Upper lobe of left lung (tissue), 4 donors: ENCODE results near the gene SEPTIN8.

ENCODE experiments used
- EP300 ChIP-seq, 4 donors: sonication (generic); formaldehyde crosslinking; IDR thresholded peaks; one replicate each; pipeline ENCODE4 v1.5.1; 2017; ENCODE audit warnings: antibody characterized with exemption in 4 of 4, control low read depth in 2 of 4
- POLR2A ChIP-seq, 4 donors: fragments of 450-650 bp; IDR thresholded peaks; one replicate each; pipeline ENCODE4 v1.5.1; 2016 to 2017; ENCODE audit warnings: antibody characterized with exemption in 4 of 4, mild to moderate bottlenecking in 2 of 4
- TF ChIP-seq, protein P1 (sequence below), 6 experiments: fragments of 450-650 bp in 4 of 6; fragments of 200-600 bp in 2 of 6; sonication (generic) in 2 of 6; IDR thresholded peaks; one replicate each; pipeline ENCODE4 v1.5.1; 2016 to 2019; ENCODE audit warnings: antibody characterized with exemption in 6 of 6

DNA sequence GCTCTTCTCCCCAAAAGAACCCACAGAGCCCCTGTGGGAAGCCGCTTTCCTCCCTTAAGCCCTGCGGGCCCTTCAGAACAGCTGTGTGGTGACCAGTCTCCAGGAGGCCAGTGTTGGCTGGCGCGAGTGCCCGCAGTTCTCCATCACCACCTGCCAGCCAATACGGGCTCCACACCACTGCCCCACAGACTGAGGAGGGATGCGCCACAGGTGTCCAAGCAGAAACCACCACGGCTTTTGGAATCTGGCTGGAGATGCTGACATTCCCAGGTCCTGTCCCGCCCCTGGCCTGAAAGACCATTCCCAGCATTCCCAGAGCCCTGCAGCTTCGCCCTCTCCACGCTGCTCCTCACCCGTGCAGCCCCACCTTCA, 17.0 kb downstream of the SEPTIN8 start:
- TF ChIP-seq POLR2A (IDR thresholded peaks at IDR 0.05) (no peak), EP300 (IDR thresholded peaks at IDR 0.05) (no peak)
- TF ChIP-seq, protein P1, sequence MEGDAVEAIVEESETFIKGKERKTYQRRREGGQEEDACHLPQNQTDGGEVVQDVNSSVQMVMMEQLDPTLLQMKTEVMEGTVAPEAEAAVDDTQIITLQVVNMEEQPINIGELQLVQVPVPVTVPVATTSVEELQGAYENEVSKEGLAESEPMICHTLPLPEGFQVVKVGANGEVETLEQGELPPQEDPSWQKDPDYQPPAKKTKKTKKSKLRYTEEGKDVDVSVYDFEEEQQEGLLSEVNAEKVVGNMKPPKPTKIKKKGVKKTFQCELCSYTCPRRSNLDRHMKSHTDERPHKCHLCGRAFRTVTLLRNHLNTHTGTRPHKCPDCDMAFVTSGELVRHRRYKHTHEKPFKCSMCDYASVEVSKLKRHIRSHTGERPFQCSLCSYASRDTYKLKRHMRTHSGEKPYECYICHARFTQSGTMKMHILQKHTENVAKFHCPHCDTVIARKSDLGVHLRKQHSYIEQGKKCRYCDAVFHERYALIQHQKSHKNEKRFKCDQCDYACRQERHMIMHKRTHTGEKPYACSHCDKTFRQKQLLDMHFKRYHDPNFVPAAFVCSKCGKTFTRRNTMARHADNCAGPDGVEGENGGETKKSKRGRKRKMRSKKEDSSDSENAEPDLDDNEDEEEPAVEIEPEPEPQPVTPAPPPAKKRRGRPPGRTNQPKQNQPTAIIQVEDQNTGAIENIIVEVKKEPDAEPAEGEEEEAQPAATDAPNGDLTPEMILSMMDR (IDR thresholded peaks at IDR 0.05), result no peak
